Measurements from ENCODE around the gene LBX2. TPM values are rescaled to one million over a fixed set of nuclear protein-coding genes. Genes with fewer than 3 reads are reported as not detected.

Gene LBX2
- total RNA-seq, 1 experiment from 2014 or later = not detected

DNA sequence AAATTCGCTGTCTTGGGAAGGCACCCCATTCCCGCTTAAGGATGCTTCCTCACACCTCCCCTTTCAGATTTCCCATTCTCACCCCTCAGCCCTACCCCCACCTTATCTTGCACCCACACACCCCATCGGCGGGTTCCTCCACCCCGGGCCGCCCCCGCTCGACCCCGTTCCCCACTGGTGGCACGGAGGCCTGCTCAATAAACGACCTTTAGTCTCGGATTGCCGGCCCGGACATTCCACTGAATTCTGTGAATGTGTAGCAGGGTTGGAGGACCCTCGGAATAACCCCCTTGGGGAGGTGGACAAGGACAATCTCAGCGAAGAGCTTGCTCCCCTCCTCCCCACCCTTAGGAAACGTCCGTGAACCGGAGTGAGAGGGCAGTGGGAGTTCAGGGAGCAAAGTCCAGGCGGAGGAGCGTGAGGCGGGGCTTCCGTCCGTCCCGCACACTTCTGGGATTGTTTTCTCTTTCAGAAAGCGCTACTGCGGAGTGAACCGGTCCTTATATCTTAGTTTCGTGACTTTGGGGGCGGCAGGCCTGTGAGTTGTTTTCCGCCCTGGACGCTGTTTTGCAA is 2.8 kb upstream of the LBX2 start:
- POLR2A ChIA-PET = no interaction called here
- intact Hi-C loops (cut with micrococcal nuclease) = no loop called here
- no peaks in the 10 kb centered on the region for H3K9me3 Mint-ChIP-seq (ENCODE audit: unreplicated experiment)
- H3K4me1 Mint-ChIP-seq (ENCODE audit: insufficient read depth, unreplicated experiment) = peaks cover 31% of the 10 kb centered on the region
- no TSS peak for BruUV-seq (replicated peaks)
- CTCF ChIA-PET = interaction anchor here (1.4 to 4.5 kb wide), 2 partner anchors 21 to 85 kb away, joined by 5 to 22 read pairs; no protein-coding TSS in a partner anchor
- H3K4me3 Mint-ChIP-seq (ENCODE audit: unreplicated experiment) = no peak overlapping the region
- peaks cover 49% of the 10 kb centered on the region for H3K36me3 Mint-ChIP-seq (ENCODE audit: insufficient read depth, unreplicated experiment)
- TF ChIP-seq, protein P1, sequence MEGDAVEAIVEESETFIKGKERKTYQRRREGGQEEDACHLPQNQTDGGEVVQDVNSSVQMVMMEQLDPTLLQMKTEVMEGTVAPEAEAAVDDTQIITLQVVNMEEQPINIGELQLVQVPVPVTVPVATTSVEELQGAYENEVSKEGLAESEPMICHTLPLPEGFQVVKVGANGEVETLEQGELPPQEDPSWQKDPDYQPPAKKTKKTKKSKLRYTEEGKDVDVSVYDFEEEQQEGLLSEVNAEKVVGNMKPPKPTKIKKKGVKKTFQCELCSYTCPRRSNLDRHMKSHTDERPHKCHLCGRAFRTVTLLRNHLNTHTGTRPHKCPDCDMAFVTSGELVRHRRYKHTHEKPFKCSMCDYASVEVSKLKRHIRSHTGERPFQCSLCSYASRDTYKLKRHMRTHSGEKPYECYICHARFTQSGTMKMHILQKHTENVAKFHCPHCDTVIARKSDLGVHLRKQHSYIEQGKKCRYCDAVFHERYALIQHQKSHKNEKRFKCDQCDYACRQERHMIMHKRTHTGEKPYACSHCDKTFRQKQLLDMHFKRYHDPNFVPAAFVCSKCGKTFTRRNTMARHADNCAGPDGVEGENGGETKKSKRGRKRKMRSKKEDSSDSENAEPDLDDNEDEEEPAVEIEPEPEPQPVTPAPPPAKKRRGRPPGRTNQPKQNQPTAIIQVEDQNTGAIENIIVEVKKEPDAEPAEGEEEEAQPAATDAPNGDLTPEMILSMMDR (IDR thresholded peaks at IDR 0.05; ENCODE audit: unreplicated experiment) = no peak
- no peak overlapping the region for H3K27ac Mint-ChIP-seq (ENCODE audit: low read depth, unreplicated experiment)
- peaks cover 16% of the 10 kb centered on the region for H3K27me3 Mint-ChIP-seq (ENCODE audit: insufficient read depth, unreplicated experiment)
- DNase-seq (ENCODE audit: unreplicated experiment) = no peak

DNA sequence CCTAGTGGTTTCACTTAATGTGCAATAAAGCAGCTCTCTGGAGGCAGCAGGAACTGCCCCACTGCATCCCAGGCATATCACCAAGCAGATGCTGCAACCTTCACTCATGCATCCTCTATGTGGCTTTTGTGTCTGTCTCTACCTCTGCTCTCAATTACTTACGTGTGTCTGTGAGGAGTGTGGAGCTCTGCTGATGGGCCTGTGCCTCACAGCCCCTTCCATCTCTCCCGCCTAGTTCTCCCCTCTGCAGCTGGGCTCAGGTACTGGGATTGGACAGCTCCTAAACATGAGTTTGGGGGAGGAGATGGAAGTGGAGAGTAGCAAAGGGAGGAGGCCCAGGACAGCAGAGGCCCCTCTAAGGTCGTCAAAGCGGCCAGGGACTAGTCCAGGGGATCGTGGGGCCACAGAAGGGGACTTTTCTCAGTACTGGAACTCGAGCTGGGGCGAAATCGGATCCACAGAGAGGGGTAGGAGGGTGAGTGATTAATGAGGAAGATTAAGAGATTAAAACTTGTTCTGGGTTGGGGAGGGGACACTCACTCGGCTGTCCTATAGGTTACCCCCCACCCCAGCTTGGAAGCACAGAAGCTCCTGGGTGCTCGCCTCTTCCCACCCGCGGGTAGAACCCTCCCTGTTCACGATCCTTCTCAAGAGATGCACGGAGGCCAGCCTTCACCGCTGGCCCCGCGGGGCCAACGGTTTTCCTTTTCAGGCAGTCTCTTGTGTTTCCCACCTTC is 2.1 kb upstream of the LBX2 start:
- H3K4me3 Mint-ChIP-seq (ENCODE audit: unreplicated experiment) = no peak overlapping the region
- CTCF ChIA-PET = interaction anchor here (1.4 to 4.5 kb wide), 2 partner anchors 20 to 86 kb away, joined by 5 to 22 read pairs; no protein-coding TSS in a partner anchor
- POLR2A ChIA-PET = interaction anchor here (0.7 to 1.2 kb wide), 5 partner anchors 7 to 43 kb away, joined by 3 read pairs; partner anchors contain the start of genes DQX1 and WBP1
- intact Hi-C loops (cut with micrococcal nuclease) = no loop called here
- peaks cover 42% of the 10 kb centered on the region for H3K36me3 Mint-ChIP-seq (ENCODE audit: insufficient read depth, unreplicated experiment)
- no peak overlapping the region for H3K27ac Mint-ChIP-seq (ENCODE audit: low read depth, unreplicated experiment)
- TF ChIP-seq, protein P1 (IDR thresholded peaks at IDR 0.05; ENCODE audit: unreplicated experiment) = no peak
- no peak for DNase-seq (ENCODE audit: unreplicated experiment)
- no peaks in the 10 kb centered on the region for H3K9me3 Mint-ChIP-seq (ENCODE audit: unreplicated experiment)
- BruUV-seq (replicated peaks) = no TSS peak
- peaks cover 28% of the 10 kb centered on the region for H3K4me1 Mint-ChIP-seq (ENCODE audit: insufficient read depth, unreplicated experiment)
- peaks cover 16% of the 10 kb centered on the region for H3K27me3 Mint-ChIP-seq (ENCODE audit: insufficient read depth, unreplicated experiment)

DNA sequence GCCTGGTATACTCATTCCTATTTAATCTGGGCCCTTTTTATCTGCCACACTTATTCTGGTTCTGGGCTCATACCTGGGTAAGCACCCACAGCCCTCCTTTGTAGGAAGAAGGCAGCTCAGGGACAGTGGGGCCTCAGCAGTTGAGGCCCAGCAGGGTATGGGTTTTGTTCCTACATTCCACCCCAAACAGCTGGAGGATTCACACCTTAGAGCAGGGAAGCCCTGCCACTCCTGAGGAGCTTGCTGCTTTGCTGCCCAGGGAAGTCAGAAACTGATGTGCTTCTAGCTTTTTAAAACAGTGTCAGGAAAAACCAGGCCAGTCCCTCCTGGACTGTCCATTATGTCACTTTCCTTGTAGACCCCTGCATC is 1.2 kb upstream of the LBX2 start:
- ChIA-PET CTCF (interaction anchor here (1.4 to 4.5 kb wide), 2 partner anchors 19 to 87 kb away, joined by 5 to 22 read pairs; no protein-coding TSS in a partner anchor), POLR2A (interaction anchor here (0.7 to 1.2 kb wide), 6 partner anchors 8 to 42 kb away, joined by 3 read pairs; partner anchors contain the start of genes DQX1 and WBP1)
- intact Hi-C loops (cut with micrococcal nuclease) = no loop called here
- TF ChIP-seq, protein P1 (IDR thresholded peaks at IDR 0.05; ENCODE audit: unreplicated experiment) = no peak
- no peak overlapping the region for H3K27ac Mint-ChIP-seq (ENCODE audit: low read depth, unreplicated experiment)
- H3K9me3 Mint-ChIP-seq (ENCODE audit: unreplicated experiment) = no peaks in the 10 kb centered on the region
- peaks cover 22% of the 10 kb centered on the region for H3K4me1 Mint-ChIP-seq (ENCODE audit: insufficient read depth, unreplicated experiment)
- peaks cover 32% of the 10 kb centered on the region for H3K36me3 Mint-ChIP-seq (ENCODE audit: insufficient read depth, unreplicated experiment)
- BruUV-seq (replicated peaks) = no TSS peak
- peaks cover 16% of the 10 kb centered on the region for H3K27me3 Mint-ChIP-seq (ENCODE audit: insufficient read depth, unreplicated experiment)
- DNase-seq (ENCODE audit: unreplicated experiment) = no peak
- no peak overlapping the region for H3K4me3 Mint-ChIP-seq (ENCODE audit: unreplicated experiment)

DNA sequence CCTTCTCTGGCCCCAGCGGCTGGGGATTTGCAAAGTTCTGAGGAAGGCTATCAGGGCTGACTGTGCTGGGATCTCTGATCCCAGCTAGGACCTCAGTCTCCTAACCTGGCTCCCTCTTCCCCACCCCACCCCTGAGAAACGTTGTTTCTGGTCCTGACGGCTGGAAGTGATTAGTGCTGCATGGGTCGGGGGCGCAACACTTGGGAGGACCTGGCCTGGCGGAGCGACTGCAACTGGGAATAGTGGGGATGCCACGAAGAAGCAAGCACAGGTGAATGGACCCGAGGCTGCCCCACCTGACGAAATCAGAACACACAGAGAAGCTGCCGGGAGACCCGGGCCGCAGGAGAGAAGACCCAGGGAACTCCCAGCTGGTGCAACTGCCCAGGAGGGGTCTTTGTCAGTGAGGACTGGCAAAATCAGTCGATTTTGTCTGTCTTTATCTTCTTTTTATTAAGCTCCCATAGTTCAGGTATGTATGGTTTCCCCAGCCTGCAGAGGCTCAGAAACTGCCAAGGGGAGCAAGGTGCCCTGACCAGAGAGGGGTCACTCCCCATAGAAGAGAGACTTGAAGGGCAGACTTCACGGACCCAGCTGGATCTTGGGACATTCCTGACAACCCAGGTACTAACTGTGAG is 656 bp upstream of the LBX2 start:
- intact Hi-C loops (cut with micrococcal nuclease) = no loop called here
- H3K36me3 Mint-ChIP-seq (ENCODE audit: insufficient read depth, unreplicated experiment) = peaks cover 27% of the 10 kb centered on the region
- TF ChIP-seq, protein P1 (IDR thresholded peaks at IDR 0.05; ENCODE audit: unreplicated experiment) = no peak
- no TSS peak for BruUV-seq (replicated peaks)
- DNase-seq (ENCODE audit: unreplicated experiment) = no peak
- no peaks in the 10 kb centered on the region for H3K9me3 Mint-ChIP-seq (ENCODE audit: unreplicated experiment)
- H3K27ac Mint-ChIP-seq (ENCODE audit: low read depth, unreplicated experiment) = no peak overlapping the region
- peaks cover 17% of the 10 kb centered on the region for H3K4me1 Mint-ChIP-seq (ENCODE audit: insufficient read depth, unreplicated experiment)
- ChIA-PET POLR2A (interaction anchor here (0.7 to 1.2 kb wide), 5 partner anchors 8 to 32 kb away, joined by 3 read pairs; partner anchors contain the start of gene DQX1), CTCF (interaction anchor here (4.5 kb wide), 1 partner anchor 87 kb away, joined by 22 read pairs; no protein-coding TSS in a partner anchor)
- peaks cover 16% of the 10 kb centered on the region for H3K27me3 Mint-ChIP-seq (ENCODE audit: insufficient read depth, unreplicated experiment)
- no peak overlapping the region for H3K4me3 Mint-ChIP-seq (ENCODE audit: unreplicated experiment)
